Fibroblast of lung (primary cell): ENCODE data around the gene SKP1. TPM values are rescaled to one million over a fixed set of nuclear protein-coding genes. Genes with fewer than 3 reads are reported as not detected.

Experiments used
- DNase-seq, 2 donors: peaks; one replicate each; pipeline versions ENCODE4 v3.0.0 to v3.0.0-alpha.2; 2010; ENCODE audit warnings: low read depth in 2 of 2
- H2AFZ ChIP-seq: 2 replicates; pipeline ENCODE4 v1.5.1; 2012; ENCODE audit warnings: low read length, control low read depth, inconsistent platforms
- H3K27ac ChIP-seq: 2 replicates; pipeline ENCODE4 v1.5.1; 2011; ENCODE audit warnings: low read length, control low read depth; ENCODE audit not compliant: insufficient read depth
- H3K27me3 ChIP-seq: 2 replicates; pipeline ENCODE4 v1.5.1; 2011; ENCODE audit warnings: mild to moderate bottlenecking, low read length; ENCODE audit not compliant: control insufficient read depth, insufficient read depth
- H3K36me3 ChIP-seq: 2 replicates; pipeline ENCODE4 v1.5.1; 2011; ENCODE audit warnings: low read length; ENCODE audit not compliant: control insufficient read depth, insufficient read depth
- H3K4me1 ChIP-seq: 2 replicates; pipeline ENCODE4 v1.5.1; 2011; ENCODE audit warnings: low read length; ENCODE audit not compliant: control insufficient read depth, insufficient read depth; ENCODE audit errors: extremely low read depth
- H3K4me2 ChIP-seq: 2 replicates; pipeline ENCODE4 v1.5.1; 2011; ENCODE audit warnings: low read length, control low read depth; ENCODE audit not compliant: insufficient read depth; ENCODE audit errors: extremely low read depth
- H3K4me3 ChIP-seq, 4 experiments: fragments of 200-600 bp in 1 of 4; sonication (generic) in 1 of 4; replicated peaks in 1 of 4; 2 replicates each; pipeline ENCODE4 v1.5.1; 2011 to 2016; ENCODE audit warnings: low read length in 4 of 4, low read depth in 3 of 4, mild to moderate bottlenecking in 3 of 4, control low read depth in 2 of 4, inconsistent platforms in 1 of 4, mixed read lengths in 1 of 4; ENCODE audit not compliant: insufficient read depth in 1 of 4; ENCODE audit errors: control extremely low read depth in 1 of 4
- H3K79me2 ChIP-seq: 2 replicates; pipeline ENCODE4 v1.5.1; 2012; ENCODE audit warnings: mild to moderate bottlenecking, low read length, inconsistent platforms; ENCODE audit not compliant: control insufficient read depth, insufficient read depth
- H3K9ac ChIP-seq: 2 replicates; pipeline ENCODE4 v1.5.1; 2011; ENCODE audit warnings: mild to moderate bottlenecking, low read length, control low read depth; ENCODE audit not compliant: insufficient read depth
- H3K9me3 ChIP-seq: 2 replicates; pipeline ENCODE4 v1.5.1; 2012; ENCODE audit warnings: low read depth, low read length; ENCODE audit not compliant: control insufficient read depth, insufficient read depth
- H4K20me1 ChIP-seq: 2 replicates; pipeline ENCODE4 v1.5.1; 2011; ENCODE audit warnings: low read length; ENCODE audit not compliant: control insufficient read depth, insufficient read depth; ENCODE audit errors: extremely low read depth
- CTCF ChIP-seq, 2 donors: IDR thresholded peaks in 1 of 2; conservative IDR thresholded peaks in 1 of 2; 1 replicate in 1 of 2; 2 replicates in 1 of 2; pipeline ENCODE4 v1.5.1; 2011 to 2012; ENCODE audit warnings: low read length in 2 of 2, control low read depth in 1 of 2, inconsistent platforms in 1 of 2, low read depth in 1 of 2, mild to moderate bottlenecking in 1 of 2
- EZH2 ChIP-seq: IDR thresholded peaks from 2 replicates; pipeline ENCODE4 v1.5.1; 2012; ENCODE audit warnings: low read length, control low read depth, mild to moderate bottlenecking; ENCODE audit errors: missing control alignments
- polyA plus RNA-seq, 2 donors: library from polyadenylated mRNA; depleted of rRNA in 1 of 2; stranded (reverse) in 1 of 2; unstranded in 1 of 2; fragments of >200 nt; gene quantifications; 2 replicates each; pipeline ENCODE4 v1.2.1, GENCODE V29; 2011 to 2012; ENCODE audit warnings: missing spikeins in 1 of 2
- total RNA-seq: library from RNA; depleted of rRNA; stranded (reverse); fragments of >200 nt; gene quantifications from 2 replicates; pipeline ENCODE4 v1.2.1, GENCODE V29; 2014

Gene SKP1
- total and polyA plus RNA-seq, 2 donors (not counting 1 experiment from before 2014, with no cell fraction given) = 259 to 985 TPM

GRCh38 chr5:134103998-134104654, 72.6 kb downstream of the SKP1 start:
- H3K9me3 ChIP-seq = no peaks in the 10 kb centered on the region
- H3K4me2 ChIP-seq = no peak overlapping the region
- no peak overlapping the region for H2AFZ ChIP-seq
- no peaks in the 10 kb centered on the region for H3K27me3 ChIP-seq
- TF ChIP-seq EZH2 (no peak), CTCF (conservative IDR thresholded peaks at IDR 0.05 in 1 of 2, IDR thresholded peaks at IDR 0.05 in 1 of 2; ENCODE audit: low read depth in 1 of 2, low read length in 2 of 2) (no peak)
- no peaks in the 10 kb centered on the region for H3K79me2 ChIP-seq
- no peaks in the 10 kb centered on the region for H3K4me1 ChIP-seq
- H4K20me1 ChIP-seq = no peaks in the 10 kb centered on the region
- no peaks in the 10 kb centered on the region for H3K36me3 ChIP-seq
- no peak overlapping the region for H3K4me3 ChIP-seq
- no peak overlapping the region for H3K9ac ChIP-seq
- DNase-seq = no peak
- no peak overlapping the region for H3K27ac ChIP-seq

GRCh38 chr5:134103397-134103796, 73.4 kb downstream of the SKP1 start:
- Histone ChIP-seq H3K36me3 (no peaks in the 10 kb centered on the region), H3K79me2 (no peaks in the 10 kb centered on the region), H3K4me3 (no peak overlapping the region), H4K20me1 (no peaks in the 10 kb centered on the region), H2AFZ (no peak overlapping the region), H3K27ac (no peak overlapping the region), H3K9me3 (no peaks in the 10 kb centered on the region), H3K27me3 (no peaks in the 10 kb centered on the region), H3K4me1 (no peaks in the 10 kb centered on the region), H3K9ac (no peak overlapping the region), H3K4me2 (no peak overlapping the region)
- no peak for DNase-seq
- no peak for TF ChIP-seq CTCF (conservative IDR thresholded peaks at IDR 0.05 in 1 of 2, IDR thresholded peaks at IDR 0.05 in 1 of 2; ENCODE audit: low read depth in 1 of 2, low read length in 2 of 2)
- TF ChIP-seq EZH2 = no peak

GRCh38 chr5:134101686-134102439, 74.9 kb downstream of the SKP1 start:
- Histone ChIP-seq H3K4me2 (no peak overlapping the region), H3K4me1 (no peaks in the 10 kb centered on the region), H3K9me3 (no peaks in the 10 kb centered on the region), H3K79me2 (no peaks in the 10 kb centered on the region), H4K20me1 (no peaks in the 10 kb centered on the region), H3K27me3 (no peaks in the 10 kb centered on the region), H3K27ac (no peak overlapping the region), H3K9ac (no peak overlapping the region), H3K4me3 (no peak overlapping the region), H2AFZ (no peak overlapping the region), H3K36me3 (no peaks in the 10 kb centered on the region)
- DNase-seq = peak; percentile 9 to 22
- TF ChIP-seq EZH2 = no peak
- TF ChIP-seq CTCF (conservative IDR thresholded peaks at IDR 0.05 in 1 of 2, IDR thresholded peaks at IDR 0.05 in 1 of 2; ENCODE audit: low read depth in 1 of 2, low read length in 2 of 2) = peak; percentile 71 to 82
